22Rv1 (cell line): ENCODE measurements around the gene MAGI1.

Experiments used
- CTCF ChIP-seq: fragments of 450-650 bp; IDR thresholded peaks from 2 replicates; pipeline ENCODE4 v1.5.1; 2017; ENCODE audit warnings: mild to moderate bottlenecking
- ZFX ChIP-seq: fragments of 450-650 bp; IDR thresholded peaks from 2 replicates; pipeline ENCODE4 v1.6.1; 2017; ENCODE audit warnings: antibody characterized with exemption, borderline replicate concordance

- no peak for TF ChIP-seq CTCF
- no peak for TF ChIP-seq ZFX
Observed at GRCh38 chr3:66033241-66034138, 5.2 kb downstream of the MAGI1 start.
